ENCODE results near the gene ENKUR. TPM values are rescaled to one million over a fixed set of nuclear protein-coding genes. Genes with fewer than 3 reads are reported as not detected.

Gene ENKUR, protein sequence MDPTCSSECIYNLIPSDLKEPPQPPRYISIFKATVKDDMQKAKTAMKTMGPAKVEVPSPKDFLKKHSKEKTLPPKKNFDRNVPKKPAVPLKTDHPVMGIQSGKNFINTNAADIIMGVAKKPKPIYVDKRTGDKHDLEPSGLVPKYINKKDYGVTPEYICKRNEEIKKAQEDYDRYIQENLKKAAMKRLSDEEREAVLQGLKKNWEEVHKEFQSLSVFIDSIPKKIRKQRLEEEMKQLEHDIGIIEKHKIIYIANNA
- total RNA-seq = not detected

- DNase-seq = peak; percentile 96
- TF ChIP-seq, protein P1, sequence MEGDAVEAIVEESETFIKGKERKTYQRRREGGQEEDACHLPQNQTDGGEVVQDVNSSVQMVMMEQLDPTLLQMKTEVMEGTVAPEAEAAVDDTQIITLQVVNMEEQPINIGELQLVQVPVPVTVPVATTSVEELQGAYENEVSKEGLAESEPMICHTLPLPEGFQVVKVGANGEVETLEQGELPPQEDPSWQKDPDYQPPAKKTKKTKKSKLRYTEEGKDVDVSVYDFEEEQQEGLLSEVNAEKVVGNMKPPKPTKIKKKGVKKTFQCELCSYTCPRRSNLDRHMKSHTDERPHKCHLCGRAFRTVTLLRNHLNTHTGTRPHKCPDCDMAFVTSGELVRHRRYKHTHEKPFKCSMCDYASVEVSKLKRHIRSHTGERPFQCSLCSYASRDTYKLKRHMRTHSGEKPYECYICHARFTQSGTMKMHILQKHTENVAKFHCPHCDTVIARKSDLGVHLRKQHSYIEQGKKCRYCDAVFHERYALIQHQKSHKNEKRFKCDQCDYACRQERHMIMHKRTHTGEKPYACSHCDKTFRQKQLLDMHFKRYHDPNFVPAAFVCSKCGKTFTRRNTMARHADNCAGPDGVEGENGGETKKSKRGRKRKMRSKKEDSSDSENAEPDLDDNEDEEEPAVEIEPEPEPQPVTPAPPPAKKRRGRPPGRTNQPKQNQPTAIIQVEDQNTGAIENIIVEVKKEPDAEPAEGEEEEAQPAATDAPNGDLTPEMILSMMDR (IDR thresholded peaks at IDR 0.05) = no peak
- Mint-ChIP-seq H3K27me3 (no peaks in the 10 kb centered on the region), H3K4me1 (ENCODE audit: low read depth) (peaks cover 23% of the 10 kb centered on the region), H3K36me3 (ENCODE audit: low read depth) (peaks cover 8% of the 10 kb centered on the region), H3K9me3 (peaks cover 12% of the 10 kb centered on the region), H3K4me3 (peak within 1 kb of the TSS; percentile 96), H3K27ac (peak within 1 kb of the TSS; percentile 100)
- CTCF ChIA-PET = interaction anchor here (1.0 to 1.3 kb wide), 2 partner anchors 393 to 398 kb away, joined by 3 read pairs; no protein-coding TSS in a partner anchor
- peak; percentile 41 for ATAC-seq
- intact Hi-C loops (cut with micrococcal nuclease) = loop anchor here (5.0 to 10.0 kb wide), 2 partner anchors 129 to 291 kb away; partner anchors contain the start of gene ARHGAP21
- POLR2A ChIA-PET = interaction anchor here (2.0 kb wide), 1 partner anchor 293 kb away, joined by 8 read pairs; the partner anchor contains the start of gene ARHGAP21
These were observed at the start of gene ENKUR for GRCh38 chr10:25015828-25016375. Gene ENKUR, minus strand, starts transcription at chr10:25016158. Its CDS starts 222 bp downstream, at chr10:25015936.

DNA sequence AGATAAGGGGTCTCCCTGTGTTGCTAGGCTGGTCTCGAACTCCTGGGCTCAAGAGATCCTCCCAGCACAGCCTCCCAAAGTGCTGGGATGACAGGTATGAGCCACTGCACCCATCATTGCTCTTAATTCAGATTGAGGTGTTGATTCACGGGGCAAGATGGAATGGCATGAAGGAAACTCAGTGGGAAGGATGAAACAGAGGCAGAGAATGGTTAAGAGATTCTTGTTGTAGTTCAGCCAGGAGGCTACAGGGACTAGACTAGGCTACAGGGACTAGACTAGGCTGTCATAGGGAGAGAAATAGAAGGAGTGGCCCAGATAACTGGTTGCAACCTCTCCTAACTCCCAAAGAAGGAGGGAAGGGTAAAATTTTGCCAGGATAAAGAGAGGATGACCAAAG is 48.4 kb upstream of the ENKUR start:
- Mint-ChIP-seq H3K9me3 (peaks cover 2% of the 10 kb centered on the region), H3K36me3 (ENCODE audit: low read depth) (no peaks in the 10 kb centered on the region), H3K4me1 (ENCODE audit: low read depth) (peaks cover 18% of the 10 kb centered on the region), H3K4me3 (no peak overlapping the region), H3K27ac (no peak overlapping the region), H3K27me3 (peaks cover 3% of the 10 kb centered on the region)
- TF ChIP-seq, protein P1 (IDR thresholded peaks at IDR 0.05) = no peak
- intact Hi-C loops (cut with micrococcal nuclease) = no loop called here
- DNase-seq (no peak), ATAC-seq (no peak)
- ChIA-PET CTCF (interaction anchor here (0.9 kb wide), 1 partner anchor 17 kb away, joined by 3 read pairs; no protein-coding TSS in a partner anchor), POLR2A (interaction anchor here (0.6 kb wide), 1 partner anchor 11 kb away, joined by 4 read pairs; no protein-coding TSS in a partner anchor)

DNA sequence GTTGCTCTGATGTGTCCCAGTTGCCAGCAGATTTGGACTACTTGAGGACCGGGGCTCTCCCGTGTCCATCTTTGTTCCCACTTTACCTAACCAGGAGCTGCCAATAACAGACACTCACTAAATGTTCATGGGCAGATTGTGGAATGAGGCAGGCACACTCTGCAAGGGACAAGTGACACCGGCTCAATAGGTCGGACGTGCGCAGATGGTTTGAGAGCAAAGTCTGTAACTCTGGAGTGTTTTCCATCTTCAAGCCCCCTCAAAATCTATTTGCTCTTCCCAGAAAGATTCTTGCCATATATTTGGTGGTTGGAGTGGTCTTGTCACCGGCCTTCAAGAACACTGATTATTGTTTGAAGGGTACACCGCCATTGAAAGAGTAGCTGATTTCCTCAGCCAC is 47.7 kb upstream of the ENKUR start:
- peaks cover 18% of the 10 kb centered on the region for H3K4me1 Mint-ChIP-seq (ENCODE audit: low read depth)
- no peak overlapping the region for H3K27ac Mint-ChIP-seq
- ATAC-seq = no peak
- H3K4me3 Mint-ChIP-seq = no peak overlapping the region
- ChIA-PET POLR2A (no interaction called here), CTCF (interaction anchor here (0.9 kb wide), 1 partner anchor 18 kb away, joined by 3 read pairs; no protein-coding TSS in a partner anchor)
- H3K36me3 Mint-ChIP-seq (ENCODE audit: low read depth) = no peaks in the 10 kb centered on the region
- peaks cover 2% of the 10 kb centered on the region for H3K9me3 Mint-ChIP-seq
- intact Hi-C loops (cut with micrococcal nuclease) = no loop called here
- peaks cover 3% of the 10 kb centered on the region for H3K27me3 Mint-ChIP-seq
- TF ChIP-seq, protein P1 (IDR thresholded peaks at IDR 0.05) = no peak
- no peak for DNase-seq

DNA sequence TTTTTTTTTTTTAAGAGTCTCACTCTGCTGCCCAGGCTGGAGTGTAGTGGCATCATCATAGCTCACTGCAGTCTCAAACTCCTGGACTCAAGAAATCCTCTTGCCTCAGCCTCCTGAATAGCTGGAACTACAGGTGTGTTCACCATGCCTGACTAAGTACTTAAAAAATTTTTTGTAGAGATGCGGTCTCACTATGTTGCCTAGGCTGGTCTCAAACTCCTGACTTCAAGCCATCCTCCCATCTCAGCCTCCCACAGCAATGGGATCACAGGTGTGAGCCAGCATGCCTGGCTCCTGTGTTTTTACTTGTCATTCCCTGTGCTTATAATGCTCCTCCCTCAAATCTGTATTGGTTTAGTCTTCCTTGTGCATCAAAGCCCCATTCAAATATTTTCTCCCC is 47.2 kb upstream of the ENKUR start:
- POLR2A ChIA-PET = no interaction called here
- ATAC-seq (no peak), DNase-seq (no peak)
- Mint-ChIP-seq H3K36me3 (ENCODE audit: low read depth) (no peaks in the 10 kb centered on the region), H3K4me3 (no peak overlapping the region), H3K27ac (no peak overlapping the region), H3K27me3 (peaks cover 1% of the 10 kb centered on the region), H3K9me3 (peaks cover 2% of the 10 kb centered on the region), H3K4me1 (ENCODE audit: low read depth) (peaks cover 18% of the 10 kb centered on the region)
- intact Hi-C loops (cut with micrococcal nuclease) = no loop called here
- TF ChIP-seq, protein P1 (IDR thresholded peaks at IDR 0.05) = no peak
- CTCF ChIA-PET = no interaction called here

All from activated CD8-positive, alpha-beta T cell treated with anti-CD3 and anti-CD28 coated beads for 36 hours (primary cell).